ENCODE data around the gene COL27A1.

DNA sequence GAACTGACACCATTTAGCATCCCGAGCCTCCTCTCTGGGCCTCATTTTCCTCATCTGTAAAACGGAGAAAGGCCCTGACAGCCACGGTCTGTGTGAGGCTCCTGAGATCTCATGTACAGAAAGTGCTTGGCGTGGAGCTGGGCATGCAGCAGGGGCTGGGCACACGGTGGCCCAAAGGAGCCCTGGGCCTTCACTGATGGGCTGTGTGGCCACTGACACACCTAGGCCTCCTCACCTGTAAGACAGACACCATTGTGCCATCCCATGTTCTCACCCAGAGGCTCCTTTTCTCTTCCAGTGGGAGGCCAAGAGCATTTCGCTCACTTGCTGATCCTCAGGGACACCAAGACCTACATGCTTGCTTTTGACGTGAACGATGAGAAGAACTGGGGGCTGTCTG lies 169.2 kb downstream of the COL27A1 start:
- TF ChIP-seq, protein P1, sequence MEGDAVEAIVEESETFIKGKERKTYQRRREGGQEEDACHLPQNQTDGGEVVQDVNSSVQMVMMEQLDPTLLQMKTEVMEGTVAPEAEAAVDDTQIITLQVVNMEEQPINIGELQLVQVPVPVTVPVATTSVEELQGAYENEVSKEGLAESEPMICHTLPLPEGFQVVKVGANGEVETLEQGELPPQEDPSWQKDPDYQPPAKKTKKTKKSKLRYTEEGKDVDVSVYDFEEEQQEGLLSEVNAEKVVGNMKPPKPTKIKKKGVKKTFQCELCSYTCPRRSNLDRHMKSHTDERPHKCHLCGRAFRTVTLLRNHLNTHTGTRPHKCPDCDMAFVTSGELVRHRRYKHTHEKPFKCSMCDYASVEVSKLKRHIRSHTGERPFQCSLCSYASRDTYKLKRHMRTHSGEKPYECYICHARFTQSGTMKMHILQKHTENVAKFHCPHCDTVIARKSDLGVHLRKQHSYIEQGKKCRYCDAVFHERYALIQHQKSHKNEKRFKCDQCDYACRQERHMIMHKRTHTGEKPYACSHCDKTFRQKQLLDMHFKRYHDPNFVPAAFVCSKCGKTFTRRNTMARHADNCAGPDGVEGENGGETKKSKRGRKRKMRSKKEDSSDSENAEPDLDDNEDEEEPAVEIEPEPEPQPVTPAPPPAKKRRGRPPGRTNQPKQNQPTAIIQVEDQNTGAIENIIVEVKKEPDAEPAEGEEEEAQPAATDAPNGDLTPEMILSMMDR (conservative IDR thresholded peaks at IDR 0.05; ENCODE audit: low read depth in 2 of 2): no peak
- TF ChIP-seq EZH2 (IDR thresholded peaks at IDR 0.05; ENCODE audit: low read depth, unreplicated experiment) (no peak), POLR2AphosphoS5 (IDR thresholded peaks at IDR 0.05; ENCODE audit: low read depth) (no peak), EZH2phosphoT487 (IDR thresholded peaks at IDR 0.05; ENCODE audit: unreplicated experiment) (no peak), JUNB (IDR thresholded peaks at IDR 0.05; ENCODE audit: unreplicated experiment) (no peak), CREB1 (CRISPR knock-in tag; IDR thresholded peaks at IDR 0.05; ENCODE audit: low read depth) (no peak)
- TF ChIP-seq, protein P2, sequence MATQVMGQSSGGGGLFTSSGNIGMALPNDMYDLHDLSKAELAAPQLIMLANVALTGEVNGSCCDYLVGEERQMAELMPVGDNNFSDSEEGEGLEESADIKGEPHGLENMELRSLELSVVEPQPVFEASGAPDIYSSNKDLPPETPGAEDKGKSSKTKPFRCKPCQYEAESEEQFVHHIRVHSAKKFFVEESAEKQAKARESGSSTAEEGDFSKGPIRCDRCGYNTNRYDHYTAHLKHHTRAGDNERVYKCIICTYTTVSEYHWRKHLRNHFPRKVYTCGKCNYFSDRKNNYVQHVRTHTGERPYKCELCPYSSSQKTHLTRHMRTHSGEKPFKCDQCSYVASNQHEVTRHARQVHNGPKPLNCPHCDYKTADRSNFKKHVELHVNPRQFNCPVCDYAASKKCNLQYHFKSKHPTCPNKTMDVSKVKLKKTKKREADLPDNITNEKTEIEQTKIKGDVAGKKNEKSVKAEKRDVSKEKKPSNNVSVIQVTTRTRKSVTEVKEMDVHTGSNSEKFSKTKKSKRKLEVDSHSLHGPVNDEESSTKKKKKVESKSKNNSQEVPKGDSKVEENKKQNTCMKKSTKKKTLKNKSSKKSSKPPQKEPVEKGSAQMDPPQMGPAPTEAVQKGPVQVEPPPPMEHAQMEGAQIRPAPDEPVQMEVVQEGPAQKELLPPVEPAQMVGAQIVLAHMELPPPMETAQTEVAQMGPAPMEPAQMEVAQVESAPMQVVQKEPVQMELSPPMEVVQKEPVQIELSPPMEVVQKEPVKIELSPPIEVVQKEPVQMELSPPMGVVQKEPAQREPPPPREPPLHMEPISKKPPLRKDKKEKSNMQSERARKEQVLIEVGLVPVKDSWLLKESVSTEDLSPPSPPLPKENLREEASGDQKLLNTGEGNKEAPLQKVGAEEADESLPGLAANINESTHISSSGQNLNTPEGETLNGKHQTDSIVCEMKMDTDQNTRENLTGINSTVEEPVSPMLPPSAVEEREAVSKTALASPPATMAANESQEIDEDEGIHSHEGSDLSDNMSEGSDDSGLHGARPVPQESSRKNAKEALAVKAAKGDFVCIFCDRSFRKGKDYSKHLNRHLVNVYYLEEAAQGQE (IDR thresholded peaks at IDR 0.05; ENCODE audit: unreplicated experiment): no peak

Measured in GM23338 (cell line).